Left cardiac atrium (tissue), 4 donors: ENCODE data around the gene PHC2. TPM values are rescaled to one million over a fixed set of nuclear protein-coding genes. Genes with fewer than 3 reads are reported as not detected.

Source experiments
- ATAC-seq, 2 donors: fragments of 200-7000 bp; cut with Tn5 transposase; one replicate each; pipeline ENCODE4 v1.9.1; 2020; ENCODE audit warnings: mild to moderate bottlenecking in 2 of 2, moderate library complexity in 2 of 2
- DNase-seq: peaks from one replicate; pipeline ENCODE4 v3.0.0-alpha.2; 2020
- intact Hi-C, 2 donors: fragments of 100-400 bp; cut with DNase I; formaldehyde crosslinking; loops; one replicate each; pipeline versions ENCODE4 v1.14.1 to v1.15.1; 2022 to 2023
- total RNA-seq, 2 donors: library from RNA; stranded (reverse); fragmentation: NEBNext Ultra II Directional; extraction: Animal tissue kit (Norgen Biotek cat#: 25700); gene quantifications; one replicate each; pipeline ENCODE4 v1.2.1, GENCODE V29; 2021
- donor health status: DM: no; HTN: yes; CAD: no.
- donor health status: DM: no; HTN: yes; CAD: no; lungs with severe emphysema.
- donor health status: DM: yes; HTN: yes; CAD: no.
- donor health status: Dilated cardiomyopathy.

Gene PHC2
- total RNA-seq, 2 donors from 2014 or later, result 75.0 to 139 TPM

GRCh38 chr1:33397125-33397506 lies 33.8 kb downstream of the PHC2 start:
- intact Hi-C loops, result no loop called here
- ATAC-seq, result no peak
- DNase-seq, result no peak

GRCh38 chr1:33396188-33397124 lies 34.4 kb downstream of the PHC2 start:
- DNase-seq (no peak), ATAC-seq (no peak)
- intact Hi-C loops, result no loop called here

GRCh38 chr1:33394770-33395169 lies 36.1 kb downstream of the PHC2 start:
- intact Hi-C loops, result no loop called here
- no peak for ATAC-seq
- no peak for DNase-seq

- no peak for ATAC-seq
- intact Hi-C loops, result no loop called here
- no peak for DNase-seq
These were observed 36.9 kb downstream of the PHC2 start for GRCh38 chr1:33393991-33394390.

DNA sequence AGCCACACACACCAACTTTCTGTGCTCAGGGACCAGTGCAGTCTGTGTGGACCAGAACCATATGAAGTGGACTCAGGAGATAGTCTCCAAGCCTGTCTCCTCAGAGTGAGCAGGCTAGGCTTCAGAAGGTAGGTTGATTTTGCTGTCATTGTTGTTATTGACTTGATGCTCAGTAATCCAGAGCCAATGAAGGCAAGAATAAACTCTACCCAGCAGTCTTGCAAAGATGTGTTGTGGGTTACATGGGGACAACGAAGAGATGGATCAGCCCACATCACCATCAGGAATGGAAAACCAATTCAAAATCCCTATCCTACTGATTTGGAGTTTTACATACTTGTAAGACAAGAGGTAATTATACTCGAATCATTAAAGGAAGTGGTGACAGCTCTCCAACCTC lies 37.4 kb downstream of the PHC2 start:
- DNase-seq, result no peak
- intact Hi-C loops, result no loop called here
- no peak for ATAC-seq

- intact Hi-C loops, result no loop called here
These were observed 38.3 kb downstream of the PHC2 start for GRCh38 chr1:33392639-33393038.

GRCh38 chr1:33392206-33392605 lies 38.7 kb downstream of the PHC2 start:
- ATAC-seq (no peak), DNase-seq (no peak)
- intact Hi-C loops, result no loop called here

More at GRCh38 chr1:33392639-33393038, 38.3 kb downstream of the PHC2 start:
- ATAC-seq (no peak), DNase-seq (no peak)

- intact Hi-C loops, result no loop called here
- no peak for DNase-seq
- ATAC-seq, result no peak
These were observed 39.4 kb downstream of the PHC2 start for GRCh38 chr1:33391343-33392078.

- ATAC-seq (no peak), DNase-seq (no peak)
- intact Hi-C loops, result no loop called here
These were observed 40.4 kb downstream of the PHC2 start for GRCh38 chr1:33390542-33390941.

DNA sequence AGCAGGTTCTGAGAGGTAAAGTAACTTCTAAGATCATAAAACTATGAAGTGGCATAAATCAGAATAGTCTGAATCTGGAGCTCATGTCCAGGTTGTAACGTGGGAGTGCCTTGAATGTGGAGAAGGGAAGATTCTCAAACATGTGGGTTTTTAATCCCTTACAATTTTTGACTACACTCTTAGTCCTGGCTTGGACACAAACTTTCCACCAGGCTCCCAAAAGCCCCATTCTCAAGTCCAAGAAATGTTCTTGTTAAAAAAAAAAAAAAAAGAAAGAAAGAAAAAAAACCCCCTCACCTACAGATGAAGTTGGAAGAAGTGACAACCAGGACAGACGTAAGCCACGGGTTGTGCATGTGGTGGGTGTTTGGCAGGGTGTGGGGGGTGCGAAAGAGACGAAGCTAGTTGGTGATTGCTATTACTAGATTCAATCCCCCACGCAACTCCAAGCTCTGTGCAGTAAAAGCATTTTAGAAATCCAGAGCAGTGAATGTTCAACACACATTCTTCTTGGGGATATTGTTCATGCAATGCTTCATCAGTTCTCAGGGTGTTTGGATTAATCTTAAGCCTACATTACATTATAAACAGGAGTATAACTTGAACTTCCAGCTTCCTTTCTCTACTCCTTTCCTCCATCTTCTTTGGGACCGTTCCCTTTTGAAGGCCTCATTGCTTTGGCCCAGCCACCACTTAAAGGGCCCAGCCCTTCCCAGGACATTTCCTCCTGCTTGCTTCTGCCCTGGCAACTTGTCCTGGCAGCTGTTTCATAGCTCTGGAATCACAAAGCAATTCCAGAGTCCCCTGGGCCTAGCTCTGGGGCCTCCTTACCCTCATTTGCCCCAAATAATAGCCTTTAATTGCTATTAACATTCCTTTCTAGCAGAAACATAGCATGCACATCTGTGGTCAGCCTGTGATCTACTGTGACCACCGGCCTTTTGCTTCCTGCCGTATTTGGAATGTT lies 41.8 kb downstream of the PHC2 start:
- ATAC-seq (peak; percentile 29 to 68), DNase-seq (peak; percentile 58)
- intact Hi-C loops, result loop anchor here in 1 of 2 donors (5.0 kb wide), 1 partner anchor 38 kb away; no protein-coding TSS in a partner anchor

GRCh38 chr1:33387625-33388024 lies 43.3 kb downstream of the PHC2 start:
- intact Hi-C loops, result loop anchor here in 1 of 2 donors (5.0 kb wide), 1 partner anchor 40 kb away; no protein-coding TSS in a partner anchor
- no peak for DNase-seq
- ATAC-seq, result no peak

DNA sequence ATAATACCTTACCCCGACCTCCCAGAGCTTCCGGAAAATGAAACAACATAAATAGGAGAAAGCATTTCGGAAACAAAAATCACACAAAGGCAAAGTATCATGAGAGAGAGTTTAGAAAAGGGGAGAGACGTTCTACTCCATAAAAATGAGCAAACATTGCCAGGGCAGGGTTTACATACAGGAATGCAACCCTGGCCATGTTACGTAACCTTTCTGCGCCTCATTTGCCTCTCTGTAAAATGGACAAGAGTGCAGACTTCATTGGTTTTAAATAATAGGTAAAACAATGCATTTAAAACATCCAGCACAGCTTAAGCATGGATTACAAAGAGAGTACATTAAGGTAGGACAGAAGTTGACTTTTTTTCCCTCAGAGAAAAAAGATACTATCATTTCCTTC lies 45.6 kb downstream of the PHC2 start:
- no peak for ATAC-seq

DNA sequence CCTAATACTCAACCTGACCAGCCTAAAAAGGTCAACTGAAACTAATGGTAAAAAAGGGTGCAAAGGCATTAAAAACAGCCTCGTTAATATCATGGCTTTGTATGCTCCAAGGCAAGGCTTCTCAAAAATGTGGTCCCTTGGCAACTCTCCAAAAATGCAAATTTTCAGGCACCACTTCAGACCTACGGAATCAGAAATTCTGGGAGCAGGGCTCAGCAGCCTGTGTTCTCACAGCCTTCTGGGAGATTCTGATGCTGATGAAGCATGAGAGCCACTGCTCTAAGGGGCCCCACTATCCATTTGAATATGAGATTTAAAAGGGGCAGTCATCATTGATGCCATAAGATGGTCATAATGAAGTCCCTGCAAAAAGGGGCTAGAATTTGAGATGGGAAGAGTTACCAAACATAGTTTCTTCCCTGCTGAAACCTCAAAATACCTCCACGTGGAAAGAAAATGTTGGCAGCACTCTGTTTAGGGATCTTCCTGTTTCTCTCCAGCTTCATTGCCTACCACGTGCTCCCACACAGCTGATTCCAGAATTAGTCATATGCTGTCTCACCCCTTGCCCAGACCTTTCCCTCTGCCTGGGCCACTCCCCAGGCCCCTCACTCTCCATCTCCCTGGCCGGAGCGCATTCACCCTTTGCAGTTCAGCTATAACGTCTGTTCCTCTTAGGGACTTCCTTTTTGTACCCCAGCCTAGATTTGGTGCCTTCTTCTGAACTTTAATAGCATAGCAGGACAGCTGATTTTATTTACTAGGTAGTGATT lies 46.7 kb downstream of the PHC2 start:
- intact Hi-C loops, result no loop called here
- DNase-seq (no peak), ATAC-seq (peak in 1 of 2 donors; percentile 76)

More for the DNA sequence above, 45.6 kb downstream of the PHC2 start:
- DNase-seq, result no peak
- intact Hi-C loops, result loop anchor here in 1 of 2 donors (5.0 kb wide), 1 partner anchor 42 kb away; no protein-coding TSS in a partner anchor

DNA sequence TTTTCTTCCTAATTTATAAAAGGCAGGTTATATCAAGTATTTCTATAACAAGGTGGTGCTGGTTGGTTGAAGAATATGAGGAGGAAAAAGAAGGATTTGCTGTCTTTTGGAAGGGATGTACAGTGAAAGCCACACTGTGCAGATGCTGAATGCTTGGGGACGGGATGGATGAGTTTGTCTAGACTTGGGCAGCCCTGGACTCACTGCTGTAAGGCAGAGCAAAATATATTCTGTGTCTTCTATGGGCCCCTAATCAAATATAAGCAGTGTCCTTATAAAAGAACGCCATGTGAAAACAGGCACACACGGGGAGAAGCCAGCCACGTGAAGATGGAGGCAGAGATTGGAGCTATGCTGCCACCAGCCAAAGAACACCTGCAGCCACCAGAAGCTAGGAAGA lies 47.4 kb downstream of the PHC2 start:
- intact Hi-C loops, result no loop called here
- ATAC-seq (no peak), DNase-seq (no peak)

DNA sequence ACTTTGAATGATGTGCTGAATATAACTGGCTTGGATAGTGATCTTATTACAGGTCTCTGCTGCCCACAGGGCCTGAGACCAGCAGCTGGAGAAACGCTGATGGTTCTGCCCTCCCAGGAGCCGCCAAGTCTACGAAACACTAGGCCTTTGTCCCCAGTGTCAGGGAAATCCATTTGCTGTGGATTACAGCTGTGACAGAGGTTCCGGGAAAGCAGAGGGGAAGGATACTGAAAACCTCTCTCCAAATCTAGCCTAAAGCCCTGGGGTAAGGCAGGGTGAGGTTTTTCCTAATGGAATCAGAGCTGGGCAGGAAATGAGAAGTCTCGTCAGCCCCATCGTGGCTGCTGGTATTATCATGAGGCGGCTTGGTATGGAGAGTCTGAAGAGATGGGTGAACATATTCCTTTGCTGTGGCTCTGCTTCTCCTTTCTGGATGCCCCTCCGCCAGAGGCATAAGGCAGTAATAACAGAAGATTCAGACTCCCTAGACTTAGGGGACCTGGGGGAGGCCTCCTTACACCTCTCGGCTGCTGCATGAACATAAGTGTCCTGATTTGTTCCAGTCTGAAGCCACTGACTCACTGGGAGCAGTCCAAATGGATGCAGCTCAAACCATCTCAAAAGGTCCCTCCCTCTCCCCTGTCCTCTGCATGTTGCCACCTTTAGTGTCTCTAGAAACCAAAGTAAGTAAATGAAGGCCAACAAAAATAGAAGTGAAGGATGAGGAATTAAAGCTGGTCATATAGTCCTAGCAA lies 48.1 kb downstream of the PHC2 start:
- DNase-seq (peak; percentile 59), ATAC-seq (peak; percentile 46 to 61)
- intact Hi-C loops, result no loop called here

DNA sequence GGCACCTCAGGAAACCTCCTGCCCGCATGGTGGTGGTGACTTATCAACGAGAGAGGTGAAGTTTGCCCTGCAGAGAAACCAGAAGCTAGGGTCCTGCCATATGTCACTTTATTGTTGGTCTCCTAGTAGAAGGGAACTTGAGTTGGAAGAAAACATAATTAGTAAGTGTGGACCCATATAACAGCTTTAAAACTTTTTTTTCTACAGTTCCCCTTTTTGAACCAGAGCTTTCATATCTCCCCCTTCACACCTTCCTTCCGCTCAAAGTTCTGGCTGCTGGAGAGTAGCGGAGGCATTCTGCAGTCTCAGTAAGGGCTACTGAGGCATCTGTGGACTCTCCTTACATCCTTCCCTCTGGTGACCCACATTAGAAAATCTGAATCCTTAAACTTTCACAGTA lies 48.9 kb downstream of the PHC2 start:
- DNase-seq, result no peak
- intact Hi-C loops, result no loop called here
- ATAC-seq, result no peak

DNA sequence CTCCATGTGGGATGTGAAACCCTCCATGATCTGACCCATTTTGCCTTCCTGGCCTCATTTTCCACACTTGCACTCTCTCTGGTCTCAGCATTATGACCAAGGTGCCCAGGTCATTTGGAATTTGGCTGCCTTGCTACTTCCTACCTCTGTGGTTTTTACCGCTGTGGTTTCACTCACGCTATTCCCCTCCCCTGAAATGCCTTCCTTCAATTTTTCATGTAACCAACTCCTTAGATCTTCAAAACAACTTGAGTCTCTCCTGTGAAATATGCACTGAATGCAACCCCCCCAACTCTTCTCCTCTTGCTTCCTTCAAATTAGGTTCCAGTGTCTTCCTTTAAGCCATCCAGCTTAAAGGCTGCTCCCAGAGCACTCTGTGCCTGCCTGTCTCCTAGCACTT lies 50.1 kb downstream of the PHC2 start:
- ATAC-seq (no peak), DNase-seq (no peak)
- intact Hi-C loops, result no loop called here
